Gastrocnemius medialis (tissue), 4 donors: Measurements from ENCODE around the gene DDX27.

ENCODE experiments used
- POLR2A ChIP-seq, 2 donors: fragments of 450-650 bp; IDR thresholded peaks; one replicate each; pipeline ENCODE4 v1.6.1; 2017; ENCODE audit warnings: antibody characterized with exemption in 2 of 2, mild to moderate bottlenecking in 2 of 2, moderate library complexity in 2 of 2
- TF ChIP-seq, protein P1 (sequence below), 5 experiments: fragments of 450-650 bp in 3 of 5; fragments of 200-600 bp in 2 of 5; sonication (generic) in 2 of 5; IDR thresholded peaks in 4 of 5; conservative IDR thresholded peaks in 1 of 5; 1 replicate in 4 of 5; 2 replicates in 1 of 5; pipeline ENCODE4 v1.5.1; 2016 to 2019; ENCODE audit warnings: antibody characterized with exemption in 5 of 5, mild to moderate bottlenecking in 3 of 5, moderate library complexity in 3 of 5

DNA sequence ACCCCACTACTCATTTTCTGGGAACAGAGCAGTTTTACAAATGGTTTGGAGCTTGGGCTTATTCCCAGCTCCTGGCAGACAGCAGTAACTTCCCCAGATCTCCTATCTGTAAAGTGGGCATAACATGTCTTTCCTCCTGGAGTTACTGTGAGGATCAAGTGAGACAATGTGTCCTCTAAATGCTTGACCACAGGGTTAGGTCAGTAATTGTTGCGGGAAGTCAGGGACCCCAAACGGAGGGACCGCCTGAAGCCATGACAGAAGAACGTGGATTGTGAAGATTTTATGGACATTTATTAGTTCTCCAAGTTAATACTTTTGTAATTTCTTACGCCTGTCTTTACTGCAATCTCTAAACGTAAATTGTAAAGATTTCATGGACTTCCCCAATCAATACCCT, 73.9 kb downstream of the DDX27 start:
- TF ChIP-seq, protein P1, sequence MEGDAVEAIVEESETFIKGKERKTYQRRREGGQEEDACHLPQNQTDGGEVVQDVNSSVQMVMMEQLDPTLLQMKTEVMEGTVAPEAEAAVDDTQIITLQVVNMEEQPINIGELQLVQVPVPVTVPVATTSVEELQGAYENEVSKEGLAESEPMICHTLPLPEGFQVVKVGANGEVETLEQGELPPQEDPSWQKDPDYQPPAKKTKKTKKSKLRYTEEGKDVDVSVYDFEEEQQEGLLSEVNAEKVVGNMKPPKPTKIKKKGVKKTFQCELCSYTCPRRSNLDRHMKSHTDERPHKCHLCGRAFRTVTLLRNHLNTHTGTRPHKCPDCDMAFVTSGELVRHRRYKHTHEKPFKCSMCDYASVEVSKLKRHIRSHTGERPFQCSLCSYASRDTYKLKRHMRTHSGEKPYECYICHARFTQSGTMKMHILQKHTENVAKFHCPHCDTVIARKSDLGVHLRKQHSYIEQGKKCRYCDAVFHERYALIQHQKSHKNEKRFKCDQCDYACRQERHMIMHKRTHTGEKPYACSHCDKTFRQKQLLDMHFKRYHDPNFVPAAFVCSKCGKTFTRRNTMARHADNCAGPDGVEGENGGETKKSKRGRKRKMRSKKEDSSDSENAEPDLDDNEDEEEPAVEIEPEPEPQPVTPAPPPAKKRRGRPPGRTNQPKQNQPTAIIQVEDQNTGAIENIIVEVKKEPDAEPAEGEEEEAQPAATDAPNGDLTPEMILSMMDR (IDR thresholded peaks at IDR 0.05 in 4 of 5, conservative IDR thresholded peaks at IDR 0.05 in 1 of 5): no peak
- TF ChIP-seq POLR2A (IDR thresholded peaks at IDR 0.05): no peak
